NB4 (cell line): Measurements from ENCODE around the gene STIM2.

Experiments used
- DNase-seq: peaks from one replicate; pipeline ENCODE4 v3.0.0; 2010; ENCODE audit warnings: low read depth
- H3K4me3 ChIP-seq: one replicate; pipeline ENCODE4 v1.5.1; 2011; ENCODE audit warnings: mild to moderate bottlenecking, low read depth, low read length, moderate library complexity
- MAX ChIP-seq: IDR thresholded peaks from 2 replicates; pipeline ENCODE4 v1.6.1; 2011; ENCODE audit warnings: low read depth, low read length
- MYC ChIP-seq: IDR thresholded peaks from 2 replicates; pipeline ENCODE4 v1.6.1; 2011; ENCODE audit warnings: low read depth, low read length
- POLR2A ChIP-seq: IDR thresholded peaks from 2 replicates; pipeline ENCODE4 v1.6.1; 2011; ENCODE audit warnings: mild to moderate bottlenecking; ENCODE audit not compliant: insufficient read length; ENCODE audit errors: extremely low read depth
- TF ChIP-seq, protein P1 (sequence below): IDR thresholded peaks from one replicate; pipeline ENCODE4 v1.5.1; 2012; ENCODE audit warnings: low read depth, low read length

STIM2 gene

GRCh38 chr4:26819026-26819425 is 41.6 kb upstream of the STIM2 start:
- no peak for DNase-seq
- TF ChIP-seq MAX (no peak), MYC (no peak), POLR2A (no peak)
- TF ChIP-seq, protein P1, sequence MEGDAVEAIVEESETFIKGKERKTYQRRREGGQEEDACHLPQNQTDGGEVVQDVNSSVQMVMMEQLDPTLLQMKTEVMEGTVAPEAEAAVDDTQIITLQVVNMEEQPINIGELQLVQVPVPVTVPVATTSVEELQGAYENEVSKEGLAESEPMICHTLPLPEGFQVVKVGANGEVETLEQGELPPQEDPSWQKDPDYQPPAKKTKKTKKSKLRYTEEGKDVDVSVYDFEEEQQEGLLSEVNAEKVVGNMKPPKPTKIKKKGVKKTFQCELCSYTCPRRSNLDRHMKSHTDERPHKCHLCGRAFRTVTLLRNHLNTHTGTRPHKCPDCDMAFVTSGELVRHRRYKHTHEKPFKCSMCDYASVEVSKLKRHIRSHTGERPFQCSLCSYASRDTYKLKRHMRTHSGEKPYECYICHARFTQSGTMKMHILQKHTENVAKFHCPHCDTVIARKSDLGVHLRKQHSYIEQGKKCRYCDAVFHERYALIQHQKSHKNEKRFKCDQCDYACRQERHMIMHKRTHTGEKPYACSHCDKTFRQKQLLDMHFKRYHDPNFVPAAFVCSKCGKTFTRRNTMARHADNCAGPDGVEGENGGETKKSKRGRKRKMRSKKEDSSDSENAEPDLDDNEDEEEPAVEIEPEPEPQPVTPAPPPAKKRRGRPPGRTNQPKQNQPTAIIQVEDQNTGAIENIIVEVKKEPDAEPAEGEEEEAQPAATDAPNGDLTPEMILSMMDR: no peak
- no peak overlapping the region for H3K4me3 ChIP-seq

GRCh38 chr4:26819478-26820095 is 41.1 kb upstream of the STIM2 start:
- no peak for DNase-seq
- no peak for TF ChIP-seq MAX
- no peak for TF ChIP-seq MYC
- TF ChIP-seq POLR2A: no peak
- TF ChIP-seq, protein P1: no peak
- H3K4me3 ChIP-seq: no peak overlapping the region

DNA sequence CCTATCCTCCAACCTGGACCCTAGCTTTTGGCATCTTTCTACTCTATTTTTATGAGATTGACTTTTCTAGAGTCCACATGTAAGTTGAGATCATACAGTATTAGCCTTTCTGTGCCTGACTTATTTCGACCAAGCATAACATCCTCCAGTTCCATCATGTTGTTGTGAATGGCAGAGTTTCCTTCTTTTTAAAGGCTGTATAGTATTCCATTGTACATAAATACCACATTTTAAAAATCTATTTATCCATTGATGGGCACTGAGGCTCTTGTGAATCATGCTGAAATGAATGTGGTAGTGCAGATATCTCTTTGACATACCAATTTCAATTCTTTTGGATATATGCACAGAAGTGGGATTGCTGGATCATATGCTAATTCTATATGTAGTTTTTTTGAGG is 40.3 kb upstream of the STIM2 start:
- no peak for DNase-seq
- no peak overlapping the region for H3K4me3 ChIP-seq
- no peak for TF ChIP-seq MYC
- TF ChIP-seq, protein P1: no peak
- no peak for TF ChIP-seq POLR2A
- no peak for TF ChIP-seq MAX

GRCh38 chr4:26821031-26821430 is 39.6 kb upstream of the STIM2 start:
- no peak for DNase-seq
- TF ChIP-seq MYC (no peak), POLR2A (no peak), MAX (no peak)
- TF ChIP-seq, protein P1: no peak
- H3K4me3 ChIP-seq: no peak overlapping the region

DNA sequence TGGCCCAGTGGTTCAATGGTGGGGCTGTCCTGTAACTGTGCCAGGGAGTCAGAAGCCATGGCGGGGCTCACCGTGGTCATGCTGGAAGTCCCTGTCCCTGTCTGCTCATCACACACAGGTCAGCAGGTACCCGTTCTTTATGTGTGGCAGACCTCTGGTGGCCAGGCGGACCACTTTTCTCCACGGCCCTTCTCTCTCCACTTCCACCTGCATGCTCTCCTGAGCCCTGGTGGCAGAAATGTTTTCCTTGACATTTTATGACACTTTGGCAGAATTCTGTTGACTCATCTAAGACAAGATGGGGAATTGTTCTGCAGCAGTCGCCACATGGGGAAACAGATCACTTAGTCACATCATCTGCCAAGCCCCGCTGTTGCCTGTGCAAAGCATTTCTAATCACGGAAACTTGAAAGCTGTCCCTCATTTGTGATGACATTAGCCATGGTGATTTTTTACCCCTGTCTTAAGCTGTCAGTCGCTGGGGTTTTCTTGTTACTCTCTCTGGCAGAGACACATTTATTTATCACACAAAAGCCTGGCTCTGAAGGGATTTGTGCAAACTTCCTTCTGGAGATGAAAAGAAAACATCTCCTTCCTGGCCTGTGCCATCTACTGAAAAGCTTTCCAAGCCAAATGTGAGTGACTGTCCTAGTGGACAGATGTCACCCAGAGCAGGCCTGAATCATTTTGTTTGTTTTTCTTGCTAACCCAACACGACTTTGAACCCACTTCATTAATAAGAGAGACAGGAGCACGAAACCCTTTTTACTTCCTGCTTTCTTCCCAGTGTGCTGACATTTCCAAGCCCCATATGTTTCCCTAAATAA is 38.8 kb upstream of the STIM2 start:
- no peak for TF ChIP-seq MYC
- TF ChIP-seq MAX: no peak
- TF ChIP-seq, protein P1: no peak
- no peak for TF ChIP-seq POLR2A
- H3K4me3 ChIP-seq: no peak overlapping the region
- peak; percentile 39 for DNase-seq
